Testis (tissue), 2 donors: Measurements from ENCODE around the gene SMPD2.

Experiments used
- POLR2A ChIP-seq: fragments of 450-650 bp; IDR thresholded peaks from one replicate; pipeline ENCODE4 v1.6.1; 2017; ENCODE audit warnings: antibody characterized with exemption, mild to moderate bottlenecking, moderate library complexity
- TF ChIP-seq, protein P1 (sequence below), 3 experiments: fragments of 450-650 bp in 2 of 3; fragments of 200-600 bp in 1 of 3; sonication (generic) in 1 of 3; IDR thresholded peaks; one replicate each; pipeline ENCODE4 v1.5.1; 2016 to 2019; ENCODE audit warnings: antibody characterized with exemption in 3 of 3, mild to moderate bottlenecking in 2 of 3, moderate library complexity in 1 of 3

DNA sequence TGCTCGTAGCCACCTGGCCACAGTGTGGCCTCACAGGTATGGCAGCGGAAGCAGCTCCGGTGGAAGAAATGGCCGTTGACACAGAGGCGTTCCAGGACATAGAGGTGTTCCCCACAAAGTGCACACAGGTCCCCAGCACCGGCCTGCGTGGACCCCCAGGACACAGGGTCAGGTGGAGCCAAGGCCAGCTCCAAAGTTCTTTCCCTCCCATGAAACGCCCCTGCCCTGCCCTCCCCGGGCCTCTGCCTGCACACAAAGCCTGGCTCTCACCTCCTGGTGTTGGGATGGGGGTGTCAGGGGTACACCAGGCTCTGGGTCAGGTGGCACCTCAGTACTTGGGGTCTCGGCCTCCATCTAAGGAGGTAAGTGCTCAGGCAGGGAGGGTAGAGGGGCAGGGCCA, 6.6 kb downstream of the SMPD2 start:
- TF ChIP-seq, protein P1, sequence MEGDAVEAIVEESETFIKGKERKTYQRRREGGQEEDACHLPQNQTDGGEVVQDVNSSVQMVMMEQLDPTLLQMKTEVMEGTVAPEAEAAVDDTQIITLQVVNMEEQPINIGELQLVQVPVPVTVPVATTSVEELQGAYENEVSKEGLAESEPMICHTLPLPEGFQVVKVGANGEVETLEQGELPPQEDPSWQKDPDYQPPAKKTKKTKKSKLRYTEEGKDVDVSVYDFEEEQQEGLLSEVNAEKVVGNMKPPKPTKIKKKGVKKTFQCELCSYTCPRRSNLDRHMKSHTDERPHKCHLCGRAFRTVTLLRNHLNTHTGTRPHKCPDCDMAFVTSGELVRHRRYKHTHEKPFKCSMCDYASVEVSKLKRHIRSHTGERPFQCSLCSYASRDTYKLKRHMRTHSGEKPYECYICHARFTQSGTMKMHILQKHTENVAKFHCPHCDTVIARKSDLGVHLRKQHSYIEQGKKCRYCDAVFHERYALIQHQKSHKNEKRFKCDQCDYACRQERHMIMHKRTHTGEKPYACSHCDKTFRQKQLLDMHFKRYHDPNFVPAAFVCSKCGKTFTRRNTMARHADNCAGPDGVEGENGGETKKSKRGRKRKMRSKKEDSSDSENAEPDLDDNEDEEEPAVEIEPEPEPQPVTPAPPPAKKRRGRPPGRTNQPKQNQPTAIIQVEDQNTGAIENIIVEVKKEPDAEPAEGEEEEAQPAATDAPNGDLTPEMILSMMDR (IDR thresholded peaks at IDR 0.05) = no peak
- no peak for TF ChIP-seq POLR2A
